HG03442 (cell line): ENCODE data around the gene KCTD5.
A peak's percentile ranks its signal among the peaks of the same experiment; 100 is the strongest.

Experiments used
- ATAC-seq: cut with Tn5 transposase; IDR thresholded peaks from one replicate; pipeline ENCODE4 v1.9.1; 2021; ENCODE audit warnings: mild to moderate bottlenecking, moderate library complexity; ENCODE audit not compliant: unreplicated experiment

The KCTD5 gene

DNA sequence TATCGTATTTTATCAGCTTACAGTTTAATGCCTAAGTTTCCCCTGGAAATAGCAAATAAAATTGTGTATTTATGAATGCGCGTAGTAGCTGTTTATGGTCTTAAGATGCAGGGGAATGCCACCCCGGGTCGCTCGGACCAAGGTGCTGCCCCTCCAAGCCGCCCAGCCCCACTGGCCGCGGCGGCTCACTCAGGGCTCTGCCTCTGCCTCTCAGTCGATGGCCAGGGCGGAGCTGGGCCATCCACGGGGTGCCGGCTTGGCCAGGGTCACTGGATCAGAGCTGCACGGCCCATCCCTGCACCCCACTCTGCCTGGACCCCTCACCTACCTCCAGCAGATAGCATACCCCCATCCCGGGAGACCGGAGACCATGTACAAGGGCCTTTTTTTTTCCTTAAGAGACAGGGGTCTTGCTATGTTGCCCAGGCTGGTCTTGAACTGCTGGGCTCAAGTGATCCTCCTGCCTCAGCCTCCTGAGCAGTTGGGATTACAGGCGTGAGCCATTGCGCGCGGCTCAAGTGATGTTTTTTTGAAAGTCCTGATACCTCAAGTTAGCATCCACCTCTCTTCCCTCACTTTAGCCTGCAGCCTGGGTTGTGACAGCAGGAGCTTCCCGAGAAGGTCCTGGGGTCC is 26.7 kb downstream of the KCTD5 start:
- ATAC-seq, result no peak

DNA sequence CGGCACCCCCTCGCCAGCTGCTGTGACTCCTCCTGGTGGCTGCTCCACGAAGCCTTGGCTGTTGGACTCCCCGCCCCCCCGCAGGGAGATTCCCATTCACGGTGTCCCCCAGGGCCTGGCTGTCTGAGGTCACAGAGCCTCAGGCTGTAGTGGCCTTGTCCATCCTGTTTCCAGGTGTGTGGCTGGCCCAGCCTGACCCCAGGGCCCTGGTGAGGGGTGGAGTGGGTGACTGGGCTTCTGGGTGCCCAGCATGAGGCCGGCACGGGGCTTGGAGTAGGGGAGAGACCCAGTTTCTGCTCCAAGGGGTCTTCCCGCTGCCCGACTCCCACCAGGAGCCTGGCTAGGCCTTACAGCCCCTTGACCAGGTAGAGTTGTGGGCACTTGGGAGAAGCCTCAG is 27.3 kb downstream of the KCTD5 start:
- no peak for ATAC-seq

DNA sequence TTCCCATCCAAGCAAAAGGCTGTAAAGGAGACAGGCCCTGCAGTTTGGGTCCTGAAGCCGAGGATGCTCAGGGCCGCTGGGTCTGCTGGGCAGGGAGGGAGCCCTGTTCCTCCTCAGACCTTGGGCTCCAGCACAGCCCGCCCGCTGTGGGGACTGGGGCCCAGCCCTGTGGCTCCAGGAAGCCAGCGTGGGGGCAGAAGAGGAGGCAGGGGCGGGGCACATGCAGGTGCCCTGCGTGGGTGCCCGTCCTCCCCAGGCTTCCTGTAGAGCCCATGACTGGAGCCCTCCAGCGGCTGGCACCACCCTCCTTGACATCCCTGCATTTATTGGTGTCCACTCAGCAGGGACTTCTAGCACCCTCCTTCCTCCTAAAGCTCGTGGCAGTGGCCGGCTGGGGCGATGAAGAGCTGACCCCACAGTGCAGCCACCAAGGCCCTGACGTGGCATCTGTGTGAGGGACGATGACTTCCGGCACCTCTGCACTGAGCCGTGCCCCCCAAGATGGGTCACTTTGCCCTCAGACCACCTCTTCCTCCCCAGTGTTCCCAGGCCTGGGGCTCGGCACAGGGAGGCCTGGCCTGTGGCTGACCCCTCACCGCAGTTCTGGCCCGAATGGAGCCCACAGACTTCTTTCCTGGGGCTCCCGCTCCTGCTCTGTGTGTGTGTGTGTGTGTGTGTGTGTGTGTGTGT is 27.8 kb downstream of the KCTD5 start:
- ATAC-seq, result no peak

DNA sequence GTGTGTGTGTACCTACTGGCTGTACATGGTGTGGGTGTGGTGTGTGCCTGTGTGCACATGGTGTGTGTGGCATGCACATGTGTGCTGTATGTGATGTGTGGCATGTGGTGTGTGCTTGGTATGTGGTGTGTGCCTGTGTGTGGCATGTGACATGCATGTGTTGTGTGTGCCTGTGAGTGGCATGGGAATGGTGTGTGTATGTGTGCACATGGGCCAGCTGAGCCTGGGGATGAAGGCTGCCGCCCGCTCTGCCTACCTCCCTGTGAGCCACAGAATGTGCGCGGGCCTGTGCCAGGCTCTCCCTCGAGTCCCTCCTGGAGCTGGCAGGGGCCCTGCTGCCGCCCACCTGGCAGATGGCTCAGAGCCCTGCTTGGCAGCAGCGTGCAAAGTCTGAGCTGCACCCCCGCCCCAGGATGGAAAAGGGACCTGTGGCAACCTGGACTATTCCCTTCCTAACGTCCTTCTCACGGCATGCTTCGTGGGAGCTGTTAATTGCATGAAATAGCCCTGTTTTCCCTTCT is 28.4 kb downstream of the KCTD5 start:
- ATAC-seq, result no peak

DNA sequence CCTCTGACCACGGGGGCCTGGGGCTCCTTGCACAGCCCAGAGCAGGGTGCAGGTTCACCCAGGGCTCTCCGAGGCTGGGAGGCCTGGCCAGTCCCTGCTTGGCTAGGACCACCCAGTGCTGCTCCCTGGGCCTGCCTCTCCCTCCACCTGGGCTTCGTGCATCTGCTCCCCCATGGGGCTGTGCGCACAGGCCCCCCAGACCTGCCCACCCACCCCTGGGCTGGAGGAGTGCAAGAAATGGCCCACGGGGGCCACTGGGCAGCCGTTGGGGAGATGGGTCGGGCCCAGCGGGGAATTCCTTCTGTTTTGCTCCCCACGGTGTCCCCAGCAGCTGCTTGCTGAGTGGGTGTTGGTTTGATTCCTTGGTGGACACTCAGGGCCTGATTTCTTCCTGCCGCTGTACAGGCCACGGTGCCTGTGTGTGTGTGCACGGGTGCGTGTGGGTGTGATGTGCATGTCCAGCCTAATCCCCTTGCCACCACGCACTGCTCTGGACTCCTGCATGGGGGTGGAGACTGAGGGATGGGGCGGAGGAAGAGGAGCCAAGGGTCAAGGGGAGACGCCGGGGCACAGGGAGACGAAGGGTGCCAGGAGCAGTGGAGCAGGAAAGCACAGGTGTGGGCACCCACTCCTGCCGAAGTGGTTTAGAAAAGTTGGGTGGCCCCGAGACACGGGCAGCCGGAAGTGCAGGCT is 29.2 kb downstream of the KCTD5 start:
- no peak for ATAC-seq

DNA sequence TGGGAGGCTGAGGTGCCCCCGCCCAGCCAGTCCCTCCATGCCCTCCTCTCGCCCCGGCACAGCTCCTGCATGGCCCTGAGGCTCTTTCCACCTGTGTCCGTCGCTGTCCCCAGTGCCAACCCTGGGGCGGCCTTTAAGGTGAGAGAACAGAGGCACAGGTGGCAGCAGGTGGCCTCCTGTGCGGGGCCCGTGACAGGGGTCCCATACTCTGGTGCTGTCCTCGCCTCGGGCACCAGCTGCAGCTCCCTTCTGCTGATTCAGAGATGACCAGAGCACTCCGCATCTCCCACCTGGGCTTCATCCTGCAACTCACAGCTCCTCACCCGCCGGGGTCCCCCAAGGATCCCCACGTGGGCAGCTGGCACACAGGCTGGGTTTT is 29.7 kb downstream of the KCTD5 start:
- ATAC-seq, result no peak

DNA sequence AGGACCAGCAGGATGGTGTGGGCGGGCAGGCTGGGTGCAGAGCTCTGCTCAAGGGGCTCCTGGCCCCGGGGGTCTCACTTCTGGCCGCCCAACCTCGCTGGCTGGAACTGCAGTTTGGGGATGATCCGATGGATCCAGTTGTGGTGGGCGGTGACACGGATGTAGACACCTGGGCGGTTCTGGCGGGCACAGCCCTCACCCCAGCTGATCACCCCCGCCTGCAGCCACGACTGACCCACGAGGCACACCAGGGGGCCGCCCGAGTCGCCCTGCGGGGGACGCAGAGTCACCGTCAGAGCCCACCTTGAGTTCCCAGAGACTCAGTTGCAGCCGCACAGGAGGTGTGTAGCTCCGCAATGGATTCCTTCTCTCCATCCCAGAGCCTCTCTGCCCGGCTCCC is 30.2 kb downstream of the KCTD5 start:
- ATAC-seq, result no peak

DNA sequence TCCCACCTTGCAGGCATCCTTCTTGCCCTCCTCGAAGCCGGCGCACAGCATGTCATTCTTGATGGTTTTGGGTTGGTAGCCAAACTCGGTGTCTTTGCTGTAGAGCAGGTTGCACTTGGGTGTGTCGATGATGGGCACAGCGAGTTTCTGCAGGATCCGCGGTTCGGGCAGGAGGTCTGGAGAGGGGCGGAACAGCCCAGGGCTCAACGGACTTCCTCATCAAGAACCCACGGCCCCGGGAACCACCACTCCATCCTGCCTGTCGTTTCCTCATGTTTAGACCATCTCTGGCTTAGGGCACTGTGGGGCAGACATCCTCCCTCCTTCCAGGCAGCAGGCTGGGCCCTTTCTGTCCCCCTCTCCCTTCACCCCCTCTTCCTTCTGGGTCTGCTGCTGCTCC is 31.2 kb downstream of the KCTD5 start:
- no peak for ATAC-seq

DNA sequence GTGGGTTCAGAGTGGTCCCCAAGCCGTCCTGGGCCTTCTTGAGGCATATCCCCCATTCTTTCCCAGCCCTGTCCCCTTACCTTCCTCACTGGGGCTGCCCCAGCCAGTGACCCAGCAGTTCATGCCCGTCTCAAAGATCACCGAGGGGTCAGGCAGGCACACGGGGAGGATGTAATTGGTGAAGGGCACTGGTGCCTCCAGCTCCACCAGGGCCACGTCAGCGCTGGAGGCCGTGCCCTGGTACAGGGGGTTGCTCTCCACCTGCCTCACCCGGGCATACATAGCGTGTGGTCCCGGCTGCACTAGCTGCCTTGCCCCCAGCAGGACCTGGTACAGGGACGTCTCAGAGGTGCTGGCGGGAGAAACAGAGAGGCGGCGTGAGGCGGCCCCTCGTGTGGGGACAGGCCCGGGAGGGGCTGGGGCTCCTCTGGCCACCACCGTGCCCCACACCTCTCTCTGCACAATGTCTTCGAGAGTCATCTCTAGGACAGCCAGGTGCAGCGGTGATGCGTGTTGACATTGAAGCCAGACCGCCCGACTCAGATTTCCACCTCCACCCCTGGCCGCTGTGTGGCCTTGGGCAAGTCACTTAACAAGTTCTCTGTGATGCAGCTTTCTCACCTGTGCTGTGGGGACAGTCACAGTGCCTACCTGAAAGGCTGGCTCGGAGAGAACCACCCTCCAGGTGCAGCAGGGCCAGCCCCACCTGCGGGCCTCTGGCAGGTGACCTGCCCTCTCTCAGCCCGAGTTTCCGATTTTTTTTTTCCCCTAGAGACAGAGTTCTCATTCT is 31.9 kb downstream of the KCTD5 start:
- no peak for ATAC-seq

DNA sequence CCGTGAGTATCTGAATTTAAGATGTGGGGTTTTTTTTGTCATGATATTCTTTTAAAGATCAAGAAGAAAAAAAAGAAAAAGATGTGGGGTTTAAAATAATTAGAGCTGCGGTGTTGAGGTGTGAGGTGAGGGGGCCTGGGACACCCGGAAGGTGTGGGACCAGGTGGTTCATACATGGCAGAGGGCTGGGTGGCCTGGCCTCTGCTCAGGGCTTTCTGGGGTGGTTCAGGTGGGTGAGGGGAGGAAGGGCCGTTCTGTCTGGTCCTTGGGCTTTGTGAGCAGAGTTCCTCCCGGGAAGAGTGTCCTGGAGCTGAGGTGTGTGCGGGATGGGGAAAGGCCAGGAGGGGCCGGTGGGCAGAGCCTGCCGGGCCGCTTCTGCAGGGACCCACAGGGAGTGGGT is 32.7 kb downstream of the KCTD5 start:
- ATAC-seq, result no peak

DNA sequence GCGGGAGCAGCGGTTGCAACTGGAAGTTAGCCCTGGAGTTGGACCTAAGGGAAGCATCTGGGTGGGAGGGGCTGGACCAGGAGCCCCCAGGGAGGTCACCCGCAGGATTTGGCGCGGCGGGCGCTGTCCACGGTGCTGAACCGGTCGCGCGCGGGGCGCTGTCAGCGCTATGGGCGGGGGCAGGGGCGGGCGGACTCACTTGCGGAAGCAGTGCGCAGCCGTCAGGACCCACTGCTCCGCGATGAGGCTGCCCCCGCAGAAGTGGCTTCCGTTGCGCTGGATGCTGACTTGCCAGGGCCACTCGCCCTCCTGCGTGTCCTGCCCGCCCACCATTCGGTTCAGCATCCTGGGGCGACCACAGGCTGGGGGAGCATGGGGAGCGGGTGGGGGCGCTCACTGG is 33.2 kb downstream of the KCTD5 start:
- no peak for ATAC-seq

DNA sequence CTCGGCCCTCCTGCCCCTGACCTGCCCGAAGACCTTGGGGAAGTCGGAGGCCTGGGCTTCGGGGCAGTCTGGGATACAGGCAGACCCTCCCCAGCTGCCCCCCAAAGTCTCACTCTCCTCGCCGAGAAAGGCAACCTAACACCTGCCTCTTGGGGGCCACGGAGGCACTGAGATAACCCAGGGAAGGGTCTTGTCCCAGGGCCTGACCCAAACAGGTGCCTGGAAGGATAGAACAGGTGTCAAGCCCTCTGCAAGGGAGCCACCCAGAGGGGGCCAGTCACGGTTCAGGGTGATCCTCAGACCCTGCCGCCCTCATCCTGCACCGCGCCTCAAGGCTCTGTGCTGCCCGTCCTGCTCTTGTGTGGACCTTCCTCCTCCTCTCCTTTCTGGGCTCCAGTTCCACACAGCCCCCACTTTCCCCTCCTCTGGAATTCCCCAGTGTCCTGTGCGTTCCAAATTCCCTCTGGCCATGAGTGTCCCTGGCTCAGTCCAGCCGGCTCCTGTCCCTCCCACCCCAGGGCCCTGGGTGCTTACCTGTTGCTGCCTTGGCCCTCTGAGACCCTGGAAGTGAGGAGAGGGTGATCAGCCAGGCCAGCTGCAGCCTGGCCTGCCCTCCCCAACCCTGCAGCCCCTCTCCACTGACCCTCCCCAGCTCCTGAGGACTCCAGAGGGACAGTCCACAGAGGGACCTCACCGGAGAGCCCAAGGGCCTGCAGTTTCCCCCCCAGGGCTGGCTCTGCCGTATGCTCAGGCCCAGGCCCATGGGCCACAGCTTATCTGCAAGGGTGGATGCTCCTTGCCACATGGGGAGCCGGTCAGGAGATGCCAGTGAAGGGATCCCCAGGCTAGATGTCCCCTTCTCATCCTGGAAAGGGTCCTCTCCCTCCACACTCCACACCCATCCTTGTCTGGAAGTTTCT is 33.9 kb downstream of the KCTD5 start:
- ATAC-seq, result no peak

DNA sequence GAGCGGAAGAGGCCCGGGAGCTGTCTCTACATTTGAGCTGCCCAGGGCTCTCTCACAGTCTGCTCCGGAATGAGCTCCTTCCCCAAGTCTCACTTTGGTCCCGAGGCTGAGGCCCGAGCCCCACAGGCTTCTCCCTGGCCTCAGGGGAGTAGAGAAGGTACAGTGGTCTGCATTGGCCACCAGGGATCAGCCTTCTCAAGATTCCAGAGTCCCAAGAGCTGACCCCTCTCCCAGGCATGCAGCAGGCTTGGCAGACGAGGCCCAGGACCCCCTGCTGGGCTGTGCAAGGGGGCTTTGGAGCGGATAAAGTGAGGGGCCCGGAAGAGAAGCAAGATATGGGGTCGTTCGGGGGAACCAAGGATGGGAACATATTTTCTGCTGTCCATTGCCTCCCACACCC is 34.6 kb downstream of the KCTD5 start:
- no peak for ATAC-seq

DNA sequence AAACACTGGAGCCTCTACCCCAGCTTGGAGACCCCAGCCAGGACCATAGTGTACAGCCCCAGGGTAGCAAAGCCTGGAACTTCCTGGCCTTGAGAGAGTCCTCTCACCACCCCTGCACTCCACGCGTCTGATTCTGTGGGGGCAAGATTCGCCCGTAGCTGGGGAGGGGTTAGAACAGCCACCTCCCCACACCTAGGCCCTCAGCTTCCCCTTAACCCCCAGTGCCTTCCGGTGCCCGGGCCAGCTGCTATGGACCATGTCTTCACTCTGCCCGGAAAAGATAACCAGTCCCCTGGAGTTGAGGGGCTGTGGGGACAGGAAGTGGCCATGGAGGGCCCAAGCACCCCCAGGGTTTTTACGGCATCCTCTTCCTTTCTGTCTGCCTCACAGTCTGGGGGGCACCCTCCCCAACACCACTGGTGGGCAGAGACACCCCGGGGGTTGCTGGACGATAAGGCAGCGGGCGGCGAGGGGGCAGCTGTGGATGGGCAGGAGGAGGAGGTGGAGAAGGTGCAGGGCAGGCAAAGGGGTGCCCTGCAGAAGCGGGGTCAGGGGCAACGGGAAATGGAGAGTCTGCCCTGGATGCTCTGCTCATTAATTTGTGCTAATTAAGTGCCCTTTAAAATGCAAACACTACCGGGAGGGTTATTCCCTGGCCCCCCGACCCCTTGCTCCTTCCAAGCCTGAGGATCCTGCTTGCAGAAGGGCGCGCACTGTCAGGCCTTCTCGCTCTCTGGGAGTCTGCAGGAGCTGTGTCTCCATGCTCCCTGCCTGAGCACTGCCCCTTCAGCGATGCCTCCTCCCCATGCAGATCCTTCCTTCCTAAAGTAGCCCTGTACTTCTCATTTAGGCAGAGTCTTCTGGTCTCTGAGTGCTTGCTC is 35.3 kb downstream of the KCTD5 start:
- ATAC-seq, result no peak

DNA sequence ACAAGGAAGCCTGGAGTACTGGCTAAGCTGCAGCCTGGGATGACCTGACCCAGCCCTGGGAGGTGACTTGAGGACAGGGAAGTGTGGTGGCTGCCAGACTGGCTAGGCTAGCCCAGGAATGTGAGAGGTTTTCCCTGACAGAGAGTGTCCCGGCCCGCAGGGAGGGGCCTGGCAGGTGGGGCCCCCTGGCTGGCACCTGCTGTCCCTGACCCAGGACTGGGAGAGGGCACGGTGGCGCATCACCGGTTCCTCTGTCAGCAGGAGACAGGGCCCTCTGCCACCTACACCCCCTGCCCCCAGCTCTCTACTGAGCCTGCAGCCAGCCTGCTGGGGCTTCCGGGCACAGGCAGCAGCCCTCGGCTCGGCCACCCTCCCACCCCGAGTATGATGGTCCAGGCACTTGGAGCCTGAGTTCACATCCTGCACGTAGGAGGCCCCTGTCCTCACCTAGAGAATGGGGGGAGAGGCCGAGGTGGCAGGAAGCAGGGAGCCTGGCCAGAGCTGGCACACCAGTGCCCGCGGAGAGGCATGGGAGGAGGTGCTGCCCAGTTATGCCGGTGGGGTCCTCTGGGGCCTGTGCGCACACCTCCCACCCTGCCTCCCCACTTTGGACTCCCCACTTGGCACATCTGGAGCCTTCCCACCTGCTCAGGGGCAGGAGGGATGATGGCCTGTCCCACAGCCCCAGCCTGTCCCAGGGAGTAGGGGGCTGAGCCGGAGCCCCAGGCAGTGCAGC is 37.2 kb downstream of the KCTD5 start:
- no peak for ATAC-seq

DNA sequence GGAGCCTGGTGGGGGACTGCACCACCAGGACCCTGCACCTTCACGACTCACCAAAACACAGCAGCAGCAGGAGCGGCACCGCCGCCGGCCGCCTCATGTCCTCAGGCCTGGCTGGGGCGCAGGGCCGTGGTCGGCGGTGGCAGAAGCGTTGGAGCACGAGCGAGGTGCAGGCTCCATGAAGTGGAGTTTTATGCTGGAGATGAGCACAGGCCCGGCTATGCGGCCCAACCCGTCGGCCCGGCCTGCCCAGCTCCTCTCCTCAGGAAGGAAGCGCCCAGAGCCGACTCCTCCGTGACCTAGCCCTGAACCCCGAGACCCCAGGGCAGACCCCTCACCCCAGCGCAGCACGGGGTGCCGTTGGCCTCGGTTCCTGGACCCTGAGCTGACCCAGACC is 37.7 kb downstream of the KCTD5 start, which contains the start of gene PRSS27:
Gene PRSS27, minus strand, starts transcription at position 161 of the 394 bp plus-strand sequence. Its CDS starts 64 bp downstream, at position 97.
- no peak for ATAC-seq

DNA sequence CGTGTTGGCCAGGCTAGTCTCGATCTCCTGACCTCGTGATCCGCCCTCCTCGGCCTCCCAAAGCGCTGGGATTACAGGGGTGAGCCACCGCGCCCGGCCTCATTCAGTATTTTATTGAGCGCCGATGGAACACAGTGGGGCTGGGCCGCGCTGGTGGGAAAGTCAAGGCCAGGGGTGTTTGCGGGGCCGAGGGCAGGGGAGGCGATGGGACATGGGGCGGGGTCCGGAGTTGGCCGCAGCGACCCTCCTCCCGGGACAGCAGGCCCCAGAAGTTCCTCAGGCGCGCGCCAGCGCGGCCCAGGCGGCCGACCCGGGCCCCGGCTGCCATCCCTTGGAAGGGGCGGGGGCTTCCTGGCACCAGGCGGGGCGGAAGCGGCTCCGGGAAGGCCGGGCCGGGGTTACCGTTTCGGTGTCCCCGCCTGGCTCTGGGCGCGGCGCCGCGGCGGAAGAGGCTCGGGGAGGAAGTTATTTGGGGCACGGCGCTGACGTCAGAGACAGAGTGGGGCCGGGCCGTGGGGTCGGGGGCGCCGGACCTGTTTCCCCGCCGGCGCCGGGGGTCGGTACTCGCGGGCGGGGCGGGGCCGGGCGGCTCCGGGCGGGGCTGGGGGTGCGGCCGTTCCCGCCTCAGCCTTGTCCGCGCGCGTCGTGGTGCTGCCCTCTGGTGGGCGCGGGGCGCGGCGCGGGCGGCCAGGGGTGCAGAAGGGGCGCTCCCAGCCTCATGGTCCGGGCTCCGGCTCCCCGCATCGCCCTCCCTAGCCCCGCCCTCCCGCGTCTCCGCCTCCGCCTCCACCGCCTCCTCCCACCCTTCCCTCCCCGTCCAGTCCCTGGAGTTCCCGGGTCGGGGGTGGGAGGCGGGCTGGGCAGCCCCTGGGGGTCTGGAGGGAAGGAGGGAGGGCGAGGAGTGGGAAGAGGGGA is 38.7 kb downstream of the KCTD5 start:
- peak; percentile 81 for ATAC-seq
